Ishikawa (cell line): ENCODE results near the gene CHCHD6.

ENCODE experiments used
- CEBPB ChIP-seq: IDR thresholded peaks from 2 replicates; pipeline ENCODE4 v1.6.1; 2012
- CREB1 ChIP-seq: IDR thresholded peaks from 2 replicates; pipeline ENCODE4 v1.6.1; 2012; ENCODE audit warnings: low read depth
- EGR1 ChIP-seq: IDR thresholded peaks from 2 replicates; pipeline ENCODE4 v1.6.1; 2012
- EP300 ChIP-seq: IDR thresholded peaks from 2 replicates; pipeline ENCODE4 v1.6.1; 2012; ENCODE audit warnings: borderline replicate concordance
- FOXM1 ChIP-seq: IDR thresholded peaks from 2 replicates; pipeline ENCODE4 v1.6.1; 2012; ENCODE audit warnings: low read depth, borderline replicate concordance
- MAX ChIP-seq: IDR thresholded peaks from 2 replicates; pipeline ENCODE4 v1.6.1; 2012
- NFIC ChIP-seq: IDR thresholded peaks from 2 replicates; pipeline ENCODE4 v1.6.1; 2012
- RAD21 ChIP-seq: IDR thresholded peaks from 2 replicates; pipeline ENCODE4 v1.6.1; 2012; ENCODE audit warnings: low read depth
- REST ChIP-seq: IDR thresholded peaks from 2 replicates; pipeline ENCODE4 v1.6.1; 2012; ENCODE audit warnings: low read depth, mild to moderate bottlenecking
- TAF1 ChIP-seq: IDR thresholded peaks from 2 replicates; pipeline ENCODE4 v1.6.1; 2012; ENCODE audit warnings: low read depth, mild to moderate bottlenecking
- TCF12 ChIP-seq: IDR thresholded peaks from 2 replicates; pipeline ENCODE4 v1.6.1; 2012; ENCODE audit warnings: low read depth
- TEAD4 ChIP-seq: IDR thresholded peaks from 2 replicates; pipeline ENCODE4 v1.6.1; 2012
- USF1 ChIP-seq: IDR thresholded peaks from 2 replicates; pipeline ENCODE4 v1.6.1; 2012
- YY1 ChIP-seq: IDR thresholded peaks from 2 replicates; pipeline ENCODE4 v1.6.1; 2012; ENCODE audit warnings: low read depth
- ZBTB7A ChIP-seq: IDR thresholded peaks from 2 replicates; pipeline ENCODE4 v1.6.1; 2012; ENCODE audit warnings: low read depth

The CHCHD6 gene

DNA sequence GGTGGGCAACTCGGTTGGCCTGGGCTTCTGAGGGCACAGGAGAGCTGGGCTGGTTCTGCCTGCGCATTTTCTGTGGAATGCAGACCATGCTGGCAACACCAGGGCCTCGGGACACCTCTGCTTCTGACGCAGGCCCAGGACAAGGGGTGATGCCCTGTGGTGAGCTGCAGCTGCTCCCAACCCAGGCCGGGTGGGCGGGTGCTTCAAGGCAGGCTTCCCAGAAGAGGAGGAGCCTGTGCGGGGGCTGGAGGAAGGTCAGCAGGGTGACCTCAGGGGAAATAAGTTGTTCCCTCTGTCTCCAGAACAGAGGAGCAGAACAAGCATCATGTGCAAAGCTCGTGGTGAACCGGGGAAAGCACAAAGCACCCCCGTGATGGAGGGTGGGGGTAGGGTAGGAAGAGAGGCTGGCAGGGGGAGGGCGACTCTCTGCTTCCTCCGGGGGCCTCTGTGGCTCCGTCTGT, 267.9 kb downstream of the CHCHD6 start:
- TF ChIP-seq REST (no peak), YY1 (no peak)

GRCh38 chr3:126972866-126973265, 268.8 kb downstream of the CHCHD6 start:
- no peak for TF ChIP-seq TAF1
- TF ChIP-seq EP300 = no peak
- no peak for TF ChIP-seq CREB1
- no peak for TF ChIP-seq CEBPB
- TF ChIP-seq NFIC = no peak
- TF ChIP-seq REST = no peak
- no peak for TF ChIP-seq USF1
- no peak for TF ChIP-seq FOXM1
- TF ChIP-seq EGR1 = no peak
- TF ChIP-seq MAX = no peak
- TF ChIP-seq TEAD4 = no peak
- no peak for TF ChIP-seq ZBTB7A
- TF ChIP-seq RAD21 = no peak
- no peak for TF ChIP-seq YY1
- no peak for TF ChIP-seq TCF12

DNA sequence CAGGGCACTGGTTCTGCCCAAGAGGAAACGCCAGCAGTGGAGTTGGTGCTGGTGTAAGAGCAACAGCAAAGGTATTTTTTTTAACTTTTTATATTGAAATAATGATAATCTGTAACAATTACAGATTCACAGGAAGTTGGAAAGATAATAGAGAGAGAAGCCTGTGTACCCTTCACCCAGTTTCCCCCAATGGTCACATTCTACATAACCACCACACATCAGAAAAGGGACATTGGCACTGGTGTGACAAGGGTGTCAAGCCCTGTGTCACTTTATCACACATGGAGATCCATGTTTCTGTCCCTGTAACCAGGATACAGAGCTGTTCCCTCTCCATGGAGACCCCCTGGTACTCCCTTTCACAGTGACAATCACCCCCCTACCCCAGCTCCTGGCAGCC, 269.8 kb downstream of the CHCHD6 start:
- TF ChIP-seq EP300 = no peak

GRCh38 chr3:126974756-126975155, 270.7 kb downstream of the CHCHD6 start:
- TF ChIP-seq TCF12 (no peak), TAF1 (no peak), EP300 (no peak), CREB1 (no peak), ZBTB7A (no peak), TEAD4 (no peak), REST (no peak), USF1 (no peak), CEBPB (no peak), MAX (no peak), NFIC (no peak), EGR1 (no peak), YY1 (no peak), FOXM1 (no peak), RAD21 (no peak)

- TF ChIP-seq TAF1 = no peak
- no peak for TF ChIP-seq EP300
- TF ChIP-seq EGR1 = no peak
- no peak for TF ChIP-seq TEAD4
- no peak for TF ChIP-seq REST
- no peak for TF ChIP-seq RAD21
Measured at GRCh38 chr3:126976906-126977305, 272.9 kb downstream of the CHCHD6 start.
